Panc1 (cell line): ENCODE measurements around the gene ACSL1. TPM values are rescaled to one million over a fixed set of nuclear protein-coding genes. Genes with fewer than 3 reads are reported as not detected.

Experiments used
- ATAC-seq: fragments of 200-7000 bp; cut with Tn5 transposase; 2 replicates; pipeline ENCODE4 v1.9.1; 2020; ENCODE audit warnings: mild to moderate bottlenecking, moderate library complexity
- BruUV-seq: library from RNA; stranded (reverse); fragments of 400-500 nt; replicated peaks from 2 replicates; lab custom pipeline; 2021; lab: Mats Ljungman, UMichigan
- CTCF ChIA-PET: fragments of 300-600 bp; sonication (Branson Sonifier 250); formaldehyde crosslinking; loops from one replicate; lab custom pipeline; 2022; ENCODE audit warnings: antibody characterized with exemption; lab: Charles Lee
- POLR2A ChIA-PET: fragments of 300-600 bp; sonication (Branson Sonifier 250); formaldehyde crosslinking; loops from one replicate; lab custom pipeline; 2022; ENCODE audit warnings: antibody characterized with exemption; lab: Charles Lee
- DNase-seq: peaks from one replicate; pipeline ENCODE4 v3.0.0-alpha.2; 2010; ENCODE audit warnings: low read depth, low spot score
- H3K27ac ChIP-seq: 2 replicates; pipeline ENCODE4 v1.5.1; 2011; ENCODE audit warnings: mild to moderate bottlenecking, low read length, inconsistent platforms
- H3K27me3 ChIP-seq: fragments of 200-500 bp; sonication (Bioruptor generic); 2 replicates; pipeline ENCODE4 v1.6.0; 2014; ENCODE audit warnings: low read length, inconsistent platforms; ENCODE audit not compliant: control insufficient read depth, insufficient read depth
- H3K36me3 ChIP-seq: fragments of 200-500 bp; sonication (Bioruptor generic); 2 replicates; pipeline ENCODE4 v1.5.1; 2014; ENCODE audit warnings: inconsistent platforms, mild to moderate bottlenecking, low read length, moderate library complexity; ENCODE audit not compliant: control insufficient read depth, insufficient read depth
- H3K4me1 ChIP-seq: 2 replicates; pipeline ENCODE4 v1.5.1; 2011; ENCODE audit warnings: inconsistent platforms, mild to moderate bottlenecking, low read length, moderate library complexity; ENCODE audit not compliant: control insufficient read depth, insufficient read depth
- H3K4me3 ChIP-seq, 2 experiments: 2 replicates each; pipeline ENCODE4 v1.5.1; 2011 to 2012; ENCODE audit warnings: low read depth in 2 of 2, low read length in 2 of 2, mild to moderate bottlenecking in 2 of 2, inconsistent platforms in 1 of 2, moderate library complexity in 1 of 2
- H3K9me3 ChIP-seq: fragments of 200-500 bp; sonication (Bioruptor generic); 2 replicates; pipeline ENCODE4 v1.5.1; 2014; ENCODE audit warnings: low read depth, mild to moderate bottlenecking, inconsistent platforms, low read length, moderate library complexity; ENCODE audit not compliant: control insufficient read depth, insufficient read depth
- POLR2AphosphoS5 ChIP-seq: IDR thresholded peaks from 2 replicates; pipeline ENCODE4 v1.6.1; 2012; ENCODE audit warnings: mild to moderate bottlenecking, low read depth, low read length, moderate library complexity
- SIN3A ChIP-seq: IDR thresholded peaks from 2 replicates; pipeline ENCODE4 v1.6.1; 2012; ENCODE audit warnings: low read depth, mild to moderate bottlenecking, low read length, moderate library complexity, borderline replicate concordance; ENCODE audit not compliant: insufficient read depth
- TCF7L2 ChIP-seq: IDR thresholded peaks from 2 replicates; pipeline ENCODE4 v1.6.1; 2011; ENCODE audit warnings: mild to moderate bottlenecking, low read depth, low read length, inconsistent platforms
- in situ Hi-C: cut with HindIII; loops from 2 replicates; pipeline ENCODE4 v1.10.0; 2016; ENCODE audit warnings: low sequenced_read_pairs, low pct_unique_long_range_greater_than_20kb
- intact Hi-C: fragments of 100-400 bp; cut with micrococcal nuclease; formaldehyde crosslinking; loops from one replicate; pipeline ENCODE4 v1.10.0; 2022; ENCODE audit not compliant: unreplicated experiment
- total RNA-seq: library from RNA; stranded (reverse); gene quantifications from one replicate; pipeline ENCODE4 v1.2.1, GENCODE V29; 2021; ENCODE audit not compliant: unreplicated experiment
- TF ChIP-seq, protein P1 (sequence below): fragments of 450-650 bp; IDR thresholded peaks from 2 replicates; pipeline ENCODE4 v1.5.1; 2017; ENCODE audit warnings: mild to moderate bottlenecking
- TF ChIP-seq, protein P2 (sequence below), 2 experiments: IDR thresholded peaks; 2 replicates each; pipeline ENCODE4 v1.6.1; 2011 to 2012; ENCODE audit warnings: low read depth in 2 of 2, control low read depth in 1 of 2, low read length in 1 of 2, mild to moderate bottlenecking in 1 of 2, moderate library complexity in 1 of 2; ENCODE audit not compliant: insufficient read depth in 1 of 2

Gene ACSL1
- total RNA-seq, 1 experiment from 2014 or later, result 15.4 TPM

DNA sequence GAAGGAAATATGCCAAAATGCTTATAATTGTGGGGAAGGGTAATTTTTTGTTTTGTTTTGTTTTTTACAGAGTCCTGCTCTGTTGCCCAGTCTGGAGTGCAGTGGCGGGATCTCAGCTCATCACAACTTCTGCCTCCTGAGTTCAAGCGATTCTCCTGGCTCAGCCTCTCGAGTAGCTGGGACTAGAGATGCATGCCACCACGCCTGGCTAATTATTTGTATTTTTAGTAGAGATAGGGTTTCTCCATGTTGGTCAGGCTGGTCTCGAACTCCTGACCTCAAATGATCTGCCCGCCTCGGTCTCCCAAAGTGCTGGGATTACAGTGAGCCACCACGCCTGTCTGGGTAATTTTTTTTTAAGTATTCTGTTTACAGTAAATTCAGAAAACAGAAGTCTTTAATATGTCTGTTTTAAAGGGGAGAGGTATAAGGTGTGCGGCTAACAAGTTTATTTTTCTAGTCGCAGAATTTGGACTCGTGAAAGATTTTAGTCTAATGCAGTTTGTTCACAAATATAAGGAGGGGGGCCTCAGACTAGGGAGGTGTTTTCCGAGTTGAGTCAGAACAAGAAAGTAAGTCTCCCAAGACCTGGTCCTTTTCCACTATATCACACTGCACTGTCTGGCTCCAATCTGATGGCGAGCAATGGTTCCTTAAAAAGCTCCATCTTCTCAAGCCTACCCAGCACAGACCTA lies 1.5 kb downstream of the ACSL1 start:
- Histone ChIP-seq H3K9me3 (no peaks in the 10 kb centered on the region), H3K4me1 (peaks cover 2% of the 10 kb centered on the region; the same call in 1 of the 2 replicates), H3K27me3 (no peaks in the 10 kb centered on the region), H3K36me3 (no peaks in the 10 kb centered on the region), H3K4me3 (peak overlapping the region in 1 of 2 experiments; percentile 62; a peak in 3 of 4 replicates), H3K27ac (no peak overlapping the region)
- DNase-seq (no peak), ATAC-seq (no peak)
- ChIA-PET POLR2A (no interaction called here), CTCF (no interaction called here)
- BruUV-seq, result TSS peak; percentile 74
- in situ Hi-C loops (no loop called here), intact Hi-C loops (loop anchor here (2.0 kb wide), 1 partner anchor 77 kb away; no protein-coding TSS in a partner anchor)
- TF ChIP-seq, protein P1, sequence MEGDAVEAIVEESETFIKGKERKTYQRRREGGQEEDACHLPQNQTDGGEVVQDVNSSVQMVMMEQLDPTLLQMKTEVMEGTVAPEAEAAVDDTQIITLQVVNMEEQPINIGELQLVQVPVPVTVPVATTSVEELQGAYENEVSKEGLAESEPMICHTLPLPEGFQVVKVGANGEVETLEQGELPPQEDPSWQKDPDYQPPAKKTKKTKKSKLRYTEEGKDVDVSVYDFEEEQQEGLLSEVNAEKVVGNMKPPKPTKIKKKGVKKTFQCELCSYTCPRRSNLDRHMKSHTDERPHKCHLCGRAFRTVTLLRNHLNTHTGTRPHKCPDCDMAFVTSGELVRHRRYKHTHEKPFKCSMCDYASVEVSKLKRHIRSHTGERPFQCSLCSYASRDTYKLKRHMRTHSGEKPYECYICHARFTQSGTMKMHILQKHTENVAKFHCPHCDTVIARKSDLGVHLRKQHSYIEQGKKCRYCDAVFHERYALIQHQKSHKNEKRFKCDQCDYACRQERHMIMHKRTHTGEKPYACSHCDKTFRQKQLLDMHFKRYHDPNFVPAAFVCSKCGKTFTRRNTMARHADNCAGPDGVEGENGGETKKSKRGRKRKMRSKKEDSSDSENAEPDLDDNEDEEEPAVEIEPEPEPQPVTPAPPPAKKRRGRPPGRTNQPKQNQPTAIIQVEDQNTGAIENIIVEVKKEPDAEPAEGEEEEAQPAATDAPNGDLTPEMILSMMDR, result no peak
- TF ChIP-seq, protein P2, sequence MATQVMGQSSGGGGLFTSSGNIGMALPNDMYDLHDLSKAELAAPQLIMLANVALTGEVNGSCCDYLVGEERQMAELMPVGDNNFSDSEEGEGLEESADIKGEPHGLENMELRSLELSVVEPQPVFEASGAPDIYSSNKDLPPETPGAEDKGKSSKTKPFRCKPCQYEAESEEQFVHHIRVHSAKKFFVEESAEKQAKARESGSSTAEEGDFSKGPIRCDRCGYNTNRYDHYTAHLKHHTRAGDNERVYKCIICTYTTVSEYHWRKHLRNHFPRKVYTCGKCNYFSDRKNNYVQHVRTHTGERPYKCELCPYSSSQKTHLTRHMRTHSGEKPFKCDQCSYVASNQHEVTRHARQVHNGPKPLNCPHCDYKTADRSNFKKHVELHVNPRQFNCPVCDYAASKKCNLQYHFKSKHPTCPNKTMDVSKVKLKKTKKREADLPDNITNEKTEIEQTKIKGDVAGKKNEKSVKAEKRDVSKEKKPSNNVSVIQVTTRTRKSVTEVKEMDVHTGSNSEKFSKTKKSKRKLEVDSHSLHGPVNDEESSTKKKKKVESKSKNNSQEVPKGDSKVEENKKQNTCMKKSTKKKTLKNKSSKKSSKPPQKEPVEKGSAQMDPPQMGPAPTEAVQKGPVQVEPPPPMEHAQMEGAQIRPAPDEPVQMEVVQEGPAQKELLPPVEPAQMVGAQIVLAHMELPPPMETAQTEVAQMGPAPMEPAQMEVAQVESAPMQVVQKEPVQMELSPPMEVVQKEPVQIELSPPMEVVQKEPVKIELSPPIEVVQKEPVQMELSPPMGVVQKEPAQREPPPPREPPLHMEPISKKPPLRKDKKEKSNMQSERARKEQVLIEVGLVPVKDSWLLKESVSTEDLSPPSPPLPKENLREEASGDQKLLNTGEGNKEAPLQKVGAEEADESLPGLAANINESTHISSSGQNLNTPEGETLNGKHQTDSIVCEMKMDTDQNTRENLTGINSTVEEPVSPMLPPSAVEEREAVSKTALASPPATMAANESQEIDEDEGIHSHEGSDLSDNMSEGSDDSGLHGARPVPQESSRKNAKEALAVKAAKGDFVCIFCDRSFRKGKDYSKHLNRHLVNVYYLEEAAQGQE (IDR thresholded peaks at IDR 0.05; ENCODE audit: insufficient read depth in 1 of 2, low read depth in 2 of 2, low read length in 1 of 2), result no peak
- TF ChIP-seq TCF7L2, result no peak
- TF ChIP-seq SIN3A, result no peak
- TF ChIP-seq POLR2AphosphoS5, result no peak

DNA sequence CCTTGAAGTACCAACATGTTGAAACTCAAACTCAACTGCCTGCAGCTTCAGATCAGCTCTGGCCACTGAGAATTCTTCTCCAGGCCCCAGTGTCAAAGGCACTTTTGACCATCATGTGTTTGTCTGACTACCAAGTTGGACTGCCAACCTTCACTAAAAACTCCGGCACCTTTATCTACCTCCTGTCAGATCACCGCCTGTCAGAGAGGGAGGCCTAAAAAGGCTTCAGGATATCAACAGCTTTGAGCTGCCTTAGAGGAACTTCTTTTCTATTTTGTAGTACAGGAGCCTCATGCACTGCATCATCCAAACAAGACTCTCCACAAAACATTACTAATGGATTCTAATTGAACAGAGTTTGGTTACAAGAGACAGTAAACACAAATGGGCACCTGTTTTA lies 2.8 kb downstream of the ACSL1 start:
- no TSS peak for BruUV-seq
- ATAC-seq (no peak), DNase-seq (no peak)
- in situ Hi-C loops, result no loop called here
- ChIA-PET CTCF (interaction anchor here (0.6 kb wide), 1 partner anchor 375 kb away, joined by 7 read pairs; no protein-coding TSS in a partner anchor), POLR2A (no interaction called here)
- intact Hi-C loops, result no loop called here
- H3K27ac ChIP-seq, result no peak overlapping the region
- H3K27me3 ChIP-seq, result no peaks in the 10 kb centered on the region
- H3K4me3 ChIP-seq, result no peak overlapping the region
- no peaks in the 10 kb centered on the region for H3K36me3 ChIP-seq
- H3K4me1 ChIP-seq, result peaks cover 2% of the 10 kb centered on the region; the same call in 1 of the 2 replicates
- no peaks in the 10 kb centered on the region for H3K9me3 ChIP-seq
- TF ChIP-seq POLR2AphosphoS5 (no peak), SIN3A (no peak), TCF7L2 (no peak)
- TF ChIP-seq, protein P1, result no peak
- TF ChIP-seq, protein P2 (IDR thresholded peaks at IDR 0.05; ENCODE audit: insufficient read depth in 1 of 2, low read depth in 2 of 2, low read length in 1 of 2), result no peak
